Posterior cingulate gyrus (tissue), 11 donors: ENCODE measurements around the gene DCLK1.

Experiments
- DNase-seq, 10 donors: peaks; one replicate each; pipeline versions ENCODE4 v3.0.0 to v3.0.0-alpha.2; 2020 to 2021; ENCODE audit warnings: mixed read lengths in 3 of 10
- intact Hi-C: fragments of 100-400 bp; cut with DNase I; formaldehyde crosslinking; loops from one replicate; pipeline ENCODE4 v1.15.1; 2023

DCLK1 gene

DNA sequence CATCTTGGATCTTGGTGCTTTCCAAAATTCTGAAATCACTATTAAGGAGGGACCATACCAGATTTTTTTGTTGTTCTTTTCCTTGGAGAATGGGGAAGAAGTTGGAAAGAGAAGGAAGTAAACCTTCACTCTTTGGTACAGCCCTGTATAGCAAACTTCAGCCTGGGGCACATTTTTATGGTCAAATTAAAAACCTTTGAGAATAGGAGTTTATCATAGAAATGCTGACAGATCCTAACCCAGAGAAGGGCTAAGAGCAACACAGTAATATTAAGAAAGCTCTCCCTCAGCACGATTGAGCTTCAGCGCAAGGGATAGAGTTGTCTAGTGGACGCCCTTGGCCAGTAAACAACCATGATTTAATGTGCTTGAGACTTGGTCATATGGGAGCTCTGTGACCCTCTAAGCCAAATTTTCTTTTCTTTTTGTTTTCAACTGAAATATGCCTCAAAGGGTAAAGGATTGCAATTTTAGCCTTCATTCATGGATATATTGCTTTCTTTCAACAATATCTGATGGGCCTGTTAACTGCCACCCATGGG is 360.4 kb downstream of the DCLK1 start:
- intact Hi-C loops, result no loop called here
- DNase-seq, result no peak

DNA sequence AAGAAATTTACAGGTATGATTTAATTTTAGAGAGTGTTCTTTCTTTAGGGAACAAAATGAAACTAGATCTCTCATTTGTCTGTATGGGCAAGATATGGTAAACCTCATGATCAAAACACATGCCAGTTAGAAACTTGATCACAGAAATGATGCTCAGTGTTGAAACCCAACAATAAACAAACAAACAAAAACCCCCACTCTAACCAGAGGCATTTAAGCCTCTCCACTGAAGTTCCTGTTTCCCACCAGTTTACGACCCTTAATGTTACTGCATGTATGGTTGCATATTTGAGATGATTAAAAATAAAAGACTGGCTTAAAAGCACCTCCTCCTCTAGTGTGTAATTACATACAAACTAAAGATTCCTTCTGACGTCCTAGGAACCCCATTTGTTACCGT is 361.4 kb downstream of the DCLK1 start:
- intact Hi-C loops, result no loop called here

DNA sequence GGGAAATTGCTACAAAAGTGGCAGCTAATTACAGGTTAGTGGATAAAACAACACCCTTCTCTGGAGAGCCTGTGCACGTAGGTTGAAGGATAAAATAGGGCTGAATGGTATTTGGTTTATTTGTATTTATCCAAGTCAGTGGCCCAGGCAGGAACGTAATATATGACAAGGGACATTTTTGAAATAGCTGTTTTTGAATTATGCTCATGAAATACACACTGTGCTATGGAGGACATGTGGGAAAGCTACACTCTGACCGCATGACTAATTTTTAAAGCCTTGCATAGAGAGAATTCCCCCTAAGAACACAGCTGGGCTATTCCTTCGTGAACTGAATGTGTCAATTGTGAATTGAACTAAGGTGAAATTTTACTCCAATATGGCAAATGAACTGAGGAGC is 362.6 kb downstream of the DCLK1 start:
- intact Hi-C loops, result no loop called here
- DNase-seq, result no peak

More for the DNA sequence above, 361.4 kb downstream of the DCLK1 start:
- DNase-seq, result no peak

DNA sequence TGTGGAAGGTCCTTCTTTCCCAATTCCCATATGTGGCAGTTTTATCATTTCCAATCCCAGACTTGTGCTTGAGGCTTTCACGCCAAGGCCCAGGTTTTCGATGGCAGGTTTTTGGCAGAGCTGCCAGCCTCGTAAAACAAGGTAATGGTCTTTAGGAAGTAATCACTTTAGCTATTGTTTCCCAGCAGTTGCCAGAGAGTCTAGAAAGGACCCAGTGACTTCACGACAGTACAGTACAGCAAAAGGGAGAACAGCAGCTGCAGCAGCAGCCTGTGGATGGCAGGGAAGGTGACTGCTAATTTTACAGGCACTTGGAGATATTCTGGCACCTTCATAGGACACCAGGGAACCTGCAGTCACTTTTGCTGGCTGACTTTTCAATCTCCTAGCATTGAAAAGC is 363.1 kb downstream of the DCLK1 start:
- intact Hi-C loops, result no loop called here
- no peak for DNase-seq

DNA sequence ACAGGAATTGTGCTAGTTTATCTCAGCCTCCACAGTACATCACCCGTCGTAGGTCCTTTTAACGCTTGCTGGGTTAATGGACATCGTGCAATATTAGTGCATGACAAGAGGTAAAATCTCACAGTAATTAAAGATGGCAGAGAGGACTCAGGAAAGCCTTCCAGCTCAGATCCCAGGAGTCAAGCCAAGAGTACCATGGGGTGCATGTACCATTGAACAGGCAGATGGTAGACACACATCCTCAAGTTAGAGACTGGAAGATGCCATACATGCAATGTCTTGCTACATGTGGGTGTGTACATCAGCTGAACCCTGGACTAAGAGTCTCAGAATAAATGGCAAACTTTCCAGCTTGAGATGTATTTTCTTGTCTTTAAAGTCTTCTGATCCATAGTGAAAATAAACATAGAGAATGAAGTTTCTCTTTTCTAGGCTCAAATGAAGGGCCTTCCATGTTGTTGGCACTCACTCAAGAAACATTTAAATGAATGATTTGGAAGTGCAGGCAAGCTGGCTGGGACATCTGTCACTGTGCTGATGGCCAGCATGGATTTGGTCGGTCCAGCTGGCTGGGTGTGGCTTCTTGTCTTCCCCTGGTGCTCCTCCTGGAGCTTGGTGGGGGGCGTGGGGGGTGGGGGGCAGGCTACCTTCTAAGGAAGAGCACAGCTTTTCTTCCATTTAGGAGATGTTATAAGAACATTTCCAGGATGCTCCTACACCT is 363.8 kb downstream of the DCLK1 start:
- intact Hi-C loops, result no loop called here
- peak in 2 of 10 donors; percentile 73 to 77 for DNase-seq

DNA sequence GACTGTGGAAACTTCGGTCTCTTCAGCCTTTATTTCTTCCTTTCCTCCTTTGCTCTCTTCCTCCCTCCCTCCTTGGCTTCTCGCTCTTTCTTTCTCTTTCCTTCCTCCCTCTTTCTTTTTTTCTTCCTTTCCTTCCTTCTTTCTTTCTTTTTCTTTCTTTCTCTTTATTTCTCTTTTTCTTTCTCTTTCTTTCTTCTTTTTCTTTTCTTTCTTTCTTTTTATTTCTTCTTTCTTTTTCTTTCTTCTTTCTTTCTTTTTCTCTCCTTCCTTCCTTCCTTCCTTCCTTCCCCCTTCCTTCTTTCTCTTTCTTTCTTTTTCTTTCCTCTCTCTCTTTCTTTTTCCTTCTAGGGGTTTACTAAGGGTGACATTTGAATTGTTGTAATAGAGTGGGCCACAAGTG is 364.5 kb downstream of the DCLK1 start:
- no peak for DNase-seq
- intact Hi-C loops, result no loop called here

DNA sequence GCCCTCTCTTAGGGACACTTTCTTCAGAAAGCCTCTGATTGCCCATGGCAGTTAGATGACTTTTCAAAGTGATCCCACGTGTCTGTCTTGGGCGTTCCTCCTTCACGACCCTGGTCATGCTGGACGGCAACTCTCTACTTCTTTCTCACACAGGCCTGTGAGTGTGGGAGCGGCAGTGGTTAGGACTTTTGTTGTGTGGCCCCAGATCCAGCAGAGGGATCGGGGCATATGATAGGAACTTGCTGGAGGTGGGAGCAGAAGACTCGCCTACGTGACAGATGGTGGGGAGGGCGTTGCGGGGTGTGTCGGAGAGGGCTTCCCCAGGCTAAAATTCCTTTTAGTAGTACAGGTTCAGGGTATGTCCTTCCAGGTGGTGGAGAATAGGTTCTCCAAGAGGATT is 365.2 kb downstream of the DCLK1 start:
- intact Hi-C loops, result no loop called here
- peak in 2 of 10 donors; percentile 66 to 68 for DNase-seq

DNA sequence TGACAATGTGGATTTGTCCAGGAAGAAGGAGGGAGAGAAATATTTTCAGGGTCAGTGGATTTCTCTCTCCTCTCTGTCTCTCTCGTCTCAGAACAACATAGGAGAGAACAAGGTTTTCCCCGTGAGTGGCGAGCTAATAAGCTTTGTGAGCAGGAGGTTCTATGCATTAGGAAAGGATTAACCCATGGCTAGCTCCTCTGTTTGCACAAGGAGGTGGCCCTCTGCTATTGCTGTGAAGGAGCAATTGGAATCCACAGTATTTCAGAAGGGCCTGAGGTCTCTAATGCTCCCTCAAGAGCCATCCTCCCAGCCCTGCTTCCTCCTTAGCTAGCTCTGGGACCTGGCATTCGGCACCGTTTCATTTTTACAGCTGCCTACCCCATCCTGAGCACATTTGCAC is 365.8 kb downstream of the DCLK1 start:
- no peak for DNase-seq
- intact Hi-C loops, result no loop called here

DNA sequence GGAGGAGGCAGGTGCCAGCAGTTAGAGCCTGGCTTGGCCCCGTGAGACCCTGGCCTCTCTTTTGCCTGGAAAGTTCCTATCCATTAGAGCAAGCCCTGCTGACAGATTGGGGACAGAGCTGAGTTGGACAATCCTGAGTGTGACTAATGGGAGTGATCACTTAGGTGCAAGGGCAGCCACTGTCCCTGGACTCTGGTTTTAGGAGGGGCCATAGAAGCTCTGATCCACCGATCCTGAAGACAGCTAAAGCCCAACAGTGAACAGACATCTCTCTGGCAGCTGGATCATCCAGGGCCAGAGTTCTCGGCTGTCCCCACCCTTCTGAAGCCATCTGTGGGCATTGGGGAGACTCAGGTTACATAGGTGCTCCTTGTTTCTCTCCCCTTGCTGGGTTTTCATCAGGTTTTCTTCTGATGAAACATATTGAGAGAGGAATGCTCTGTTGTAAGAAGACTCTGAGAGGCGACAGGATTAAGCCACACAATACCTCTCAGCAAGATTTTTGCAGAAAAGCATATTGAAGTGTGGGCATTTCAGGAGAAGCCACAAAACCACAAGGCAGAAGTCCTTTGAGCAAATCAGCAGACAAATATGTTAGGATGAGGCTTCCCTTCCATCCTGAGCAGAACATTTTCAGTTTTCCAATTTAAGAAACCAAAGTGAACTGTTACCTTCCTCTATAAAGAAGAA is 366.7 kb downstream of the DCLK1 start:
- DNase-seq, result no peak
- intact Hi-C loops, result no loop called here

DNA sequence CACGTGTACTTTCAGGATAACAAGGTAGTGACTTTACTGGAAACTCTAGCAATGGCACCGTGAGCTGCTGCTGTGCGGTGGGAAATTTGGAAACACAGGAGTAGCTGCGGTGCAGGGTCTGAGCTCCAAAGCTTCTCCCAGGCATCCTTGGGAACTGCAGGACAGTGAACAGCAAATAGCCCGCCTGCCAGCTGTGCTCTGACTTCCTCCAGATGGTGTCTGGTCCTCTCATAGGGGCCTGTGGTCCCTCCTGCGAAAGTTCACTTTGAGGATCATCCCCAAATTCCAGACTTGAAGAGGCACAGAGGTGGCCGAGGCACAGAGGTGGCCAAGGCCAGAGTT is 367.4 kb downstream of the DCLK1 start:
- no peak for DNase-seq

DNA sequence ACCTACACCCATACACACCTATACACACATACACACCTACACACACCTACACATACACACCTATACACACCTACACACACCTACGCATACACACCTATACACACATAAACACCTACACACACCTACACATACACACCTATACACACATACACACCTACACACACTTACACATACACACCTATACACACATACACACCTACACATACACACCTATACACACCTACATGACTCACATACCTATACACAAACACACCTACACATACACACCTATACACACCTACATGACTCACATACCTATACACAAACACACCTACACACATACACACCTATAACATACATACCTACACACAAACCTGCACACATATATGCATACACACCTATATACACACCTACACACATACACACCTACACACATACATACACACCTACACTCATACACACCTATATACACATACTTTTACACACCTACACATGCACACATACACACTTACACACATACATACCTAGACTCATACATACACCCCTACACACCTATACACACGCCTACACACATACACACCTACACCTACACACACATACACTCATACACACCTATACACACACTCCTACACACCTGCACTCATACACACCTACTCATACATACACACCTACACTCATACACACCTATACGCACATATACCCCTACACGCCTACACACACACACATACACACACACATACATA is 368.0 kb downstream of the DCLK1 start:
- no peak for DNase-seq
- intact Hi-C loops, result no loop called here

More for the DNA sequence above, 367.4 kb downstream of the DCLK1 start:
- intact Hi-C loops, result no loop called here

DNA sequence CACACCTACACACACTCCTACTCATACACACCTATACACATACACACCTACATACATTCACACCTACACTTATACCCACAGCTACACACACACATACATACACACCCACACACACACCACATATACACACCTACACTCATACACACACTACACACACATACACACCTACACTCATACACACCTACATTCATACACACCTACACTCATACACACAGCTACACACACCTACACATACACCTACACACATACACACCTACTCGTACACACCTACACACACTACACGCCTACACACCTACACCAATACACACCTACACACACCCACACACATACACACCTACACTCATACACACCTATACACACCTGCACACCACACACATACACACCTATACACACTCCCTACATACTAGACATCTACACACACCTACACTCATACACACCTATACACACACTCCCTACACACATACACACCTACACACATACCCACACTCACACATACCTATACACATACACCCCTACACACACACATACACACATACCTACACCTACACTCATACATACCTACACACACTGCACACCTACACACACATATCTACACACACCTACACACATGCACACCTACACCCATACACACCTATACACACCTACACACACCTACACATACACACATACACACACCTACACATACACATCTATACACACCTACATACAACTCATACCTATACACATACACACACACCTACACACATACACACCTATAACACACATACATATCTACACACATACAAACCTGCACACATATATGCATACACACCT is 369.5 kb downstream of the DCLK1 start:
- no peak for DNase-seq
- intact Hi-C loops, result no loop called here

DNA sequence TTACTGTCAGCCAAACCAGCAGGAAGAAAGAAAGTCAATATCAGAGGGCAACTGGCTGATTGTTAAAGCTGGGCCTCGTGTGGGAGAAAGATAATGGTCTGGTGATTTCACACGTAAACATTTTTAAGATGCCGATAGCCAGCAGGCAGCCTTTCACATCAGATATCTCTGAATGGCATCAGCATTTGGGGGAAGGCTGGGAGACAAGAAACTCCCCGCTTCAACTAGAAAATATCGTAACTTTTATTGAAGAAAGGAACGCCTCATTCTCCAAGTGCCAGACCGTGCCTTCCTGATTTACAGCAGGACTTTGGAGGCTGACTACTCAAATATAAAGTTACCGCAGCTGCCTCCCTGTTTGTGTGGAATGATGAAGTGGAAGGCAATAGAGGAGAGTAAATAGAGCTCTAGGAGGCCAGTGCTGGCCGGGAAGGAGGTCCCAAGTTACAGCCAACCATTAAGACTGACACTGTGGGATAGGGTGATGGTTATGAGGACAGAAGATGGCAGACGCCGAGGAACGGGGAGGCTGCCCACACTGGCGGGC is 370.4 kb downstream of the DCLK1 start:
- no peak for DNase-seq

DNA sequence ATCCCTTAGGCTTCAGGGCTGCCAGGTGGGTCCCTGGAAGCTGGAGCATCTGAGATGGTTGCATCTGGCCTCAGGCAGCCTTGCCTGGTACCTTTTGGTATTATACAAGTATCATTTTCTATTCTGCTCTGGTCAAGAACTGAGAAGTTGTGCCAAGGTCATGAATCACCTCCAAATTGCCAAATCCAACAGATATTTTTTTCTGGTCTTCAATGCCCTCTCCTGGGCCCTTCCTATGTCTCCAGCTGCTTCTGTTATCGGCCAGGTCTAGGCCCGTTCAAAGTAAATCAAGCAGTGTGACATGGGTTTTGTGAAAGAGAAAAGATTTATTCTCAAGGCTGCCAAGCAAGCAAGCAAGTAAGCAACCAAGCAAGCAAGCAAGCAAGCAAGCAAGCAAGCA is 383.6 kb downstream of the DCLK1 start:
- no peak for DNase-seq
- intact Hi-C loops, result no loop called here

More for the DNA sequence above, 370.4 kb downstream of the DCLK1 start:
- intact Hi-C loops, result no loop called here

DNA sequence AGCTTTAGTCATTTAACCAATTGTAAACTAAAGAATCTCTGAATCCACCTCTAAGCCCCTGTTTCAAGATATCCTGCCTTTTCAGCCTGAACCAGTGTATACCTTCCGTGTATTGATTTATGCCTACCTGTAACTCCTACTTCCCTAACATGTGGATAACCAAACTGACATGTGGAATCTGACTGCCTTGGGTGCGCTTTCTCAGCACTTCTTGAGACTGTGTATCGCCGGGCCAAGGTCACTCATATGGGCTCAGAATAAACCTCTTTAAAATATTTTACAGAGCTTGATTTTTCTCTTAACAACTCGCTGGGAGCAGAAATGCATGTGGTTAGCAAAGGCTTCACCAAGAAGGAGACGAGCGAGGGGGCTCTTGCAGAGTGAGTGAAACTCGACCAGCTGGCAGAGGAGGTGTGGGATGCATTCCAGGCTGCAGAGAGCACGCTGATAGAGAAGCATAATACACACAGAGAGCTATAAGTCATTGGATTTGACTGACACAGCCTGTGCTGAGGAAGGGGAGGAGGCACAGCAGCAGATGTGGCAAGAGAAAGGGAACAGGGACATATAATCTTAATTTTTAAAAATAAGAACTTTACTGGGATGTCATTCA is 386.5 kb downstream of the DCLK1 start:
- intact Hi-C loops, result no loop called here
- no peak for DNase-seq

DNA sequence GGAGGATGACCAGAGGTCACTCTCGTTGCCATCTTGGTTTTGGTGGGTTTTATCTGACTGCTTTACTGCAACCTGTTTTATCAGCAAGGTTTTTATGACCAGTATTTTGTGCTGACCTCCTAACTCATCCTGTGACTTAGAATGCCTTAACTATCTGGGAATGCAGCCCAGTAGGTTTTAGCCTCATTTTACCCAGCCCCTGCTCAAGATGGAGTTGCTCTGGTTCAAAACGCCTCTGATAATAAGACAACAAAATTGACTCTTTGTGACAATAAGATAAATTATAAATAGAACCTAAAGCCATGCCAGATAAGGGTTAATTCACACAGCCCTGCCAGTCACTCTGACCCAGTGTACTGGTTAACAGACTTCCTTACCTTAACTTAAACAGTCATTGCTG is 387.0 kb downstream of the DCLK1 start:
- intact Hi-C loops, result no loop called here
- no peak for DNase-seq

DNA sequence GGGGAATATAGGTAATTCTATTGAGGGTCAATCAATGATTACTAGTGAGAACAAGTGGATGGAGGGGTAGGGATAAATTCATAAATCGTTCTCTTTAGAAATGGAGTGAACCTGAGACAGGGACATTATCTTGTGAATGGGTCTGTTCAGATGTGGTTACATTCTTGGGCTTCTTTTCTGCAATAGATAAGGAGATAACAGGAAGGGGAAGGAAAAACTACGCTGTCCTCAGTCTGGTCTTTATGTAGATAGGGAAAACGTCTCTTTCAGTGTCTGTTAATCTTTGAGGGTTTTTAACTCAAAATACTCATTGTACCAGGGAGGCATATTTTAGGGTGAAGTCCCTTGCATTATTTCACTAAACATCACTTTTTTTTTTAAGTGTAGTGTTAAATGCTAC is 388.0 kb downstream of the DCLK1 start:
- no peak for DNase-seq
- intact Hi-C loops, result no loop called here

DNA sequence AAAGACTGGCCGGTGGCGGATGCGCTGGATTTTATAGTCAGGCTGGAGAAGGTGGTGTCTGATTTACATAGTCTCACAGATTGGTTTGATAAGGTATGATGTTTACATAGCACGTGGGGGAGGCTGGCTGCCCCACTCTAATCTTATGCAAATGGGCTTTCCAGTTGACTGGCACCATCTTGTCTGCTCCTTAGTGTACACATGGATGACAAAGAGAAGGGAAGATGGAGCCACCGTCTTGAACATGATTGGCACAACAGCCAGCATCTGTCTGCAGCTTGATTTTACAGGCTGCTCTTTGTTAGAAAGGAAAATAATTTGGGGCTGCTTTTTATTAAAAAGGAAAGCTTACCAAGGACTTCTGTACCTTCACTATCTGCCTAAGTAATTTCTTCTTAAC is 389.5 kb downstream of the DCLK1 start:
- intact Hi-C loops, result no loop called here
- DNase-seq, result no peak

DNA sequence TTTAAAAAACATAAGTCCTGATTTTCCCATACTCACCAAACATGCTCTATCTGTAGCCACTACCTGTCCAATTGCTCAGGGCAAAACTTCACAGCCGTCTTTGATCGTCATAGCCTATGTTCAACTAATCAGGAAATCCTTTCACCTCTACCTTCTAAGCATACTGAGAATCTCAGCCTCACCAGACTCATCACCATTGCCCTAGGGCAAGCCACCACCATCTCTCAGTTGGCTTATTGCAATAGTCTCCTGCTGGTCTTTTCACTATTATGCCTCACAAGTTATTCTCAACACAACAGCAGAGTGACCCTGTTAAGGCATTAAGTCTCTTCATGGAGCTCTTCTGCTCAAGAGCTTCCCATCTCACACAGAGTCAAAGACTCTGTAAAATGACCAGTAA is 394.3 kb downstream of the DCLK1 start:
- intact Hi-C loops, result no loop called here
- no peak for DNase-seq

DNA sequence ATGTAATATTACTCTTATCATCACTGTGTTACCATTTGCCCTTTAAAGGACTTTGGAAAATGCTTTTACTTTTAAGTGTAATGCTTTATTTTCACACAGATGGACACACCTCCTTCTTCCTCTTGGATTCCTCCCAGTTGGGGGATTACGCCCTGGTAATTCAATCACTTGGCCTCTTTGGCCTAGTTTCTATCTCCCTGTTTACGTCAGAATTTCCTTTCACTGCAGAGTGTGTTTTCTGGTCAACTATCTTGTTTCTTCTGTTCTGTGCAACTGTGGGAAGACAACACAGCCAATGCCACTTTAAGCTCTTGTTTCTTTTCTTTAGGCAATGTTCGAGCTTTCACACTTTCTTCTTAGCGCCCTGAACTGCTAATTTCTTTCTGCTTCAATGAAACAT is 397.4 kb downstream of the DCLK1 start:
- no peak for DNase-seq
- intact Hi-C loops, result no loop called here
